Stimulated activated CD8-positive, alpha-beta memory T cell treated with anti-CD3 and anti-CD28 coated beads, Interleukin-2, amount 100 ng/mL, for 1 hour (primary cell): ENCODE results near the gene PSKH1.
A peak's percentile ranks its signal among the peaks of the same experiment; 100 is the strongest.
"Not testable (repeated sequence)": the region's sequence is repeated elsewhere in the genome, so short reads cannot be mapped to it uniquely, and the experiment has no call there.

Source experiments
- DNase-seq, 2 donors: peaks; one replicate each; pipeline ENCODE4 v3.0.0-alpha.2; 2020; ENCODE audit warnings: low read depth in 2 of 2

PSKH1 gene

GRCh38 chr16:67924140-67924906, 31.3 kb downstream of the PSKH1 start:
- DNase-seq: no peak

- DNase-seq: no peak
Observed at GRCh38 chr16:67926181-67926750, 33.2 kb downstream of the PSKH1 start.

GRCh38 chr16:67927131-67927941, 34.3 kb downstream of the PSKH1 start:
- no peak for DNase-seq

- DNase-seq: no peak
Observed at GRCh38 chr16:67928147-67928546, 35.1 kb downstream of the PSKH1 start.

- peak; percentile 48 for DNase-seq
Observed at GRCh38 chr16:67928561-67929364, 35.7 kb downstream of the PSKH1 start.

- DNase-seq: no peak
Observed at GRCh38 chr16:67930191-67930590, 37.1 kb downstream of the PSKH1 start.

GRCh38 chr16:67930678-67931211, 37.7 kb downstream of the PSKH1 start:
- DNase-seq: no peak

GRCh38 chr16:67931712-67932461, 38.8 kb downstream of the PSKH1 start, which contains the start of gene CTRL:
Gene CTRL, minus strand, starts transcription at chr16:67931862. Its CDS starts 10 bp downstream, at chr16:67931852.
- no peak for DNase-seq

GRCh38 chr16:67932462-67932840, 39.4 kb downstream of the PSKH1 start:
- no peak for DNase-seq

GRCh38 chr16:67933805-67934204, 40.8 kb downstream of the PSKH1 start:
- no peak for DNase-seq

GRCh38 chr16:67934306-67935100, 41.4 kb downstream of the PSKH1 start:
- no peak for DNase-seq

GRCh38 chr16:67935101-67935401, 42.0 kb downstream of the PSKH1 start:
- no peak for DNase-seq

GRCh38 chr16:67935402-67936123, 42.5 kb downstream of the PSKH1 start:
- peak; percentile 87 for DNase-seq

GRCh38 chr16:67936124-67936879, 43.2 kb downstream of the PSKH1 start, which contains the start of gene PSMB10:
Gene PSMB10, minus strand, starts transcription at chr16:67936850. Its CDS starts 101 bp downstream, at chr16:67936749.
- DNase-seq: peak in 1 of 2 donors; percentile 10

- DNase-seq: peak; percentile 44 to 52
Observed at GRCh38 chr16:67936880-67937605, 44.0 kb downstream of the PSKH1 start.

- not testable (repeated sequence) for DNase-seq
Observed at GRCh38 chr16:67937713-67938112, 44.7 kb downstream of the PSKH1 start.

GRCh38 chr16:67939507-67940445, 46.7 kb downstream of the PSKH1 start:
- peak in 1 of 2 donors; percentile 8 for DNase-seq
